HG02623 (cell line): ENCODE measurements around the gene ERCC4.

Experiments
- ATAC-seq: cut with Tn5 transposase; IDR thresholded peaks from one replicate; pipeline ENCODE4 v1.9.1; 2021; ENCODE audit warnings: moderate library complexity; ENCODE audit not compliant: unreplicated experiment

ERCC4 gene

DNA sequence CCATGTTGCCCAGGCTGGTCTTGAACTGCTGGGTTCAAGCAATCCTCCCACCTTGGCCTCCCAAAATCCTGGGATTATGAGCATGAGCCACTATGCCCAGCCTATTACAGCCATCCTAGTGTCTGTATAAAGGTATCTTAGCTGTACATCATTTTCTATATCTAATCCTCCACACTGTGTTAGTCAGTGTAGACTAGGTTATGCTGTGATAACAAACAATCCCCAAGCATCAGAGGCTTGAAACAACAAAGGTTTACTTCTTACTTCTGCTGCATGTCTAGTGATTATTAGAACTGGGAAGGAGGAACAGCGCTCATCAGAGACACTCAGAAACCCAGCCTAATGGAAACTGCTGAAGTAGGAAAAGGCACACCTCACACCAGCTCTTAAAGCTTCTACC lies 68.1 kb downstream of the ERCC4 start:
- ATAC-seq: no peak

GRCh38 chr16:13992322-13992721 lies 72.4 kb downstream of the ERCC4 start:
- no peak for ATAC-seq

- no peak for ATAC-seq
Measured at GRCh38 chr16:13992976-13993375, 73.0 kb downstream of the ERCC4 start.

- ATAC-seq: no peak
Measured at GRCh38 chr16:13994239-13995106, 74.5 kb downstream of the ERCC4 start.

DNA sequence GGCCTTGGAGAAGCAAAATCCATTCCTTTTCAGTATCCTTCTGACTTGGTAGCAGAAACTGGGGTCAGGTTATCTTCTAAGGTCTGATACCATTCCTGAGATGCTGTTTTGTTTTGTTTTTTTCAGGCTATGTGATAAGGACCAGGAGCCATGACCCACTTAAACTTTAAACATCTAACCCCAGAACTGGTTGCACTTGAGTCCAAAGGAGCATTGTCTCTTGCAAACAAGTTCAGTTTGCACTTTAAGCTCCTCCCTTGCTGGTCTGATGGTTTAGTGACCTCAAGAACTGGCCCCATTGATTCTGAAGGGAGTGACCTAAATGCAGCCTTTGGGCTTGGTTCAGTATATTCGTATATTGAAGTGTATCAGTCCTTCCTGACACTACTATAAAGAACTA lies 75.2 kb downstream of the ERCC4 start:
- ATAC-seq: no peak

GRCh38 chr16:13996778-13997288 lies 76.9 kb downstream of the ERCC4 start:
- no peak for ATAC-seq

DNA sequence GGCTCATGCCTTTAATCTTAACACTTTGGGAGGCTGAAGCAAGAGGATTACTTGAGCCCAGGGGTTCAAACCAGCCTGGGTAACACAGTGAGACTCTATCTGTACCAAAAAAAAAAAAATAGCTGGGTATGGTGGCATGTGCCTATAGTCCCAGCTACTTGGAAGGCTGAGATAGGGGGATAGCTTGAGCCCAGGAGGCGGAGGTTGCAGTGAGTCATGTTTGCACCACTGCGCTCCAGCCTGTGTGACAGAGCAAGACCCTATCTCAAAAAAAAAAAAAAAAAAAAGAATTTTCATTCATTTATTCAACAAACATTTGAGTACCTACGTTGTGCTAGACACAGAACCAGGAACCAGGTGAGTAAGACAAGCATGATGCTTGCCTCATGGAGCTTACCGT lies 77.6 kb downstream of the ERCC4 start:
- ATAC-seq: no peak

DNA sequence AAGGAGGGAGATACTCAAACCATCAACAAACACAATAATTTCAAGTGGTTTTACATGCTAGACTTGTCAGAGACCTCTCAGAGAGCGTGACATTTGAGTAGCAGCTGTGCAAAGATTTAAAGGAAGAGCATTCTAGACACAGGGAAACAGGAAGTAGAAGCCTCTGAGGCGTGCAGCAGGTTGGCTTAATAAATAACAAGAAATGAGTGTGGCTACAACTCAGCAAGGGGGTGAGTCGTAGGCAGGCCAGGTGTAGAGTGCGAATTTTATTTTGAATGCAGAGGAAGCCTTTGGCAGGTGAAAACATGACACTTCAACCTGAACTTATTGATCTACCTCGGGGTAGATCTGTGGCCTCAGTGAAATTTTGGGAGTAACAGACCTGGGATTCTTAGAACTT lies 78.0 kb downstream of the ERCC4 start:
- peak; percentile 83 for ATAC-seq

GRCh38 chr16:13999071-13999894 lies 79.3 kb downstream of the ERCC4 start:
- no peak for ATAC-seq

- ATAC-seq: no peak
Measured at GRCh38 chr16:13999895-14000425, 80.0 kb downstream of the ERCC4 start.

DNA sequence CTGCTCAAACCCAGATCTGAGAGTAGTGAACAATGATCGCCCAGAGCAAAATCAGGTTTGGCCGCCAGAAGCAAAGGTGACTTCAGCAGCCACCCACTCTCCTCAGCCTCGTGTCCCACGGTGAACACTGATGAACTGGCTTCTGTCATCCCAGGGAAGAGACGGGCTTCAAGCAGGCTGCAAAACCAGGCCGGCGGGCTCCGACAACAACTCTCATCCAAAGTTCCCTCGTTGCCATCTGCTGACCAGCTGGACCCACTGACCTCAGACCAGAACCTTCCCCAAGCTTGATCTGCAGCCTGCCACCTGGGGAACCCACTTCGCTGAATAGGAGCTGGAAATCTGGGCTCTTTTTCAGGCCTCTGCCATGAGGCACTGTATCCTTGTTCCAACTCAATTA lies 81.6 kb downstream of the ERCC4 start:
- no peak for ATAC-seq
